Hepatocyte (in vitro differentiated cells): ENCODE data around the gene CPT2.

ENCODE experiments used
- EZH2 ChIP-seq: fragments of 200-600 bp; sonication (generic); IDR thresholded peaks from 2 replicates; pipeline ENCODE4 v1.6.1; 2016; ENCODE audit warnings: antibody characterized with exemption, mild to moderate bottlenecking, borderline replicate concordance
- EZH2phosphoT487 ChIP-seq: fragments of 200-600 bp; sonication (generic); IDR thresholded peaks from one replicate; pipeline ENCODE4 v1.6.1; 2018; ENCODE audit warnings: antibody characterized with exemption, mild to moderate bottlenecking, low read depth, moderate library complexity; ENCODE audit not compliant: unreplicated experiment, severe bottlenecking
- TF ChIP-seq, protein P1 (sequence below): fragments of 200-600 bp; sonication (generic); IDR thresholded peaks from 2 replicates; pipeline ENCODE4 v1.5.1; 2016; ENCODE audit warnings: antibody characterized with exemption, mild to moderate bottlenecking; ENCODE audit not compliant: poor library complexity

GRCh38 chr1:53182716-53183094 is 13.9 kb upstream of the CPT2 start:
- TF ChIP-seq EZH2 (no peak), EZH2phosphoT487 (no peak)
- TF ChIP-seq, protein P1, sequence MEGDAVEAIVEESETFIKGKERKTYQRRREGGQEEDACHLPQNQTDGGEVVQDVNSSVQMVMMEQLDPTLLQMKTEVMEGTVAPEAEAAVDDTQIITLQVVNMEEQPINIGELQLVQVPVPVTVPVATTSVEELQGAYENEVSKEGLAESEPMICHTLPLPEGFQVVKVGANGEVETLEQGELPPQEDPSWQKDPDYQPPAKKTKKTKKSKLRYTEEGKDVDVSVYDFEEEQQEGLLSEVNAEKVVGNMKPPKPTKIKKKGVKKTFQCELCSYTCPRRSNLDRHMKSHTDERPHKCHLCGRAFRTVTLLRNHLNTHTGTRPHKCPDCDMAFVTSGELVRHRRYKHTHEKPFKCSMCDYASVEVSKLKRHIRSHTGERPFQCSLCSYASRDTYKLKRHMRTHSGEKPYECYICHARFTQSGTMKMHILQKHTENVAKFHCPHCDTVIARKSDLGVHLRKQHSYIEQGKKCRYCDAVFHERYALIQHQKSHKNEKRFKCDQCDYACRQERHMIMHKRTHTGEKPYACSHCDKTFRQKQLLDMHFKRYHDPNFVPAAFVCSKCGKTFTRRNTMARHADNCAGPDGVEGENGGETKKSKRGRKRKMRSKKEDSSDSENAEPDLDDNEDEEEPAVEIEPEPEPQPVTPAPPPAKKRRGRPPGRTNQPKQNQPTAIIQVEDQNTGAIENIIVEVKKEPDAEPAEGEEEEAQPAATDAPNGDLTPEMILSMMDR: no peak
